ENCODE measurements around the gene FAM20C. TPM values are rescaled to one million over a fixed set of nuclear protein-coding genes. Genes with fewer than 3 reads are reported as not detected.

FAM20C gene
- total and polyA plus RNA-seq, 2 of the 8 experiments (the other 6 are each of a cell fraction or from before 2014, with no cell fraction given) = 9.5 to 34.8 TPM

DNA sequence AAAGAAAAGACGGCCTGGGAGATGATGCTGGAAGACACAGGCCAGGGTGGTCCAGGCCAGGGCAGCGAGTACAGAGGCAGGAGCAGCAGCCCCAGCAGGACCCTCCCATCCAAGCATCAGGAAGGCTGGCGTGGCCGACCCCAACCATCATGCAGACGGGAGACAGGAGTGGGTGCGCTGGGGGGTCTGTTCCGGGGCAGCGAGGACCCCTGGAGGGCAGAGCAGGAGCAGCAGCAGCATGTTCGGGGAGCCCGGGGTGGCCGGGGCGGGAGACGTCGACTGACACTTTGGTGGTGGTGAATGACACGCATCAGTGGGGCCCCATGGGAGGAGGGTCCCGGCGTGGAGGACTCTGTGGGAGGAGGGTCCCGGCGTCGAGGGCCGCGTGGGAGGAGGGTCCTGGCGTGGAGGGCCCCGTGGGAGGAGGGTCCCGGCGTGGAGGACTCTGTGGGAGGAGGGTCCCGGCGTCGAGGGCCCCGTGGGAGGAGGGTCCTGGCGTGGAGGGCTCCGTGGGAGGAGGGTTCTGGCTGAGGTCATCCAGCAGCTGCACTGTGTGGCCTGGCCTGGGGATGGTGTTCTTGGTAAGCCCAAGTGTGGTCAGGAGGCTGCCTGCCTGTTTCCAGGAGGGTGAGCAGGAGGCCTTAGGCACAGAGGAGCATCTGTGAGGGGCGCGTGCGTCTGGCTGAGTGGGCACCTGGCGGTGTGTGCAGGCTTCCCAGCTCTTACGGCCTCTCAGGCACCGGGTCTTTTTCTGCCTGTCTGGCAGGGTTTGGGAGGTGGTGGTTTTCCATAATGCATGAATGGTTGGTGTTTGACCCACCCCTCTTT lies 38.9 kb downstream of the FAM20C start:
- POLR2A ChIA-PET (ENCODE audit: partially characterized antibody) = no interaction called here

More for the DNA sequence above, 38.9 kb downstream of the FAM20C start:
- H3K4me1 ChIP-seq (replicated peaks in 1 of 4; ENCODE audit: control insufficient read depth in 3 of 4, insufficient read depth in 4 of 4, low read length in 3 of 4) = no peaks in the 10 kb centered on the region
- no peak for TF ChIP-seq CTBP2 (IDR thresholded peaks at IDR 0.05; ENCODE audit: borderline replicate concordance, insufficient read depth, insufficient read length, low read length)
- TF ChIP-seq POLR2AphosphoS5 (IDR thresholded peaks at IDR 0.05; ENCODE audit: low read depth, low read length) = no peak
- peak; percentile 33 to 48 for TF ChIP-seq RAD21 (IDR thresholded peaks at IDR 0.05 in 1 of 2, conservative IDR thresholded peaks at IDR 0.05 in 1 of 2; ENCODE audit: low read depth in 2 of 2, low read length in 2 of 2)
- peak; percentile 39 to 54 (median 46) for TF ChIP-seq CTCF (IDR thresholded peaks at IDR 0.05; ENCODE audit: control extremely low read depth in 1 of 3, insufficient read depth in 1 of 3, low read depth in 1 of 3, low read length in 3 of 3)
- TF ChIP-seq, protein P1, sequence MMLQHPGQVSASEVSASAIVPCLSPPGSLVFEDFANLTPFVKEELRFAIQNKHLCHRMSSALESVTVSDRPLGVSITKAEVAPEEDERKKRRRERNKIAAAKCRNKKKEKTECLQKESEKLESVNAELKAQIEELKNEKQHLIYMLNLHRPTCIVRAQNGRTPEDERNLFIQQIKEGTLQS (IDR thresholded peaks at IDR 0.05; ENCODE audit: insufficient read depth, low read depth, low read length) = no peak
- no peak for TF ChIP-seq GTF2F1 (IDR thresholded peaks at IDR 0.05; ENCODE audit: borderline replicate concordance, low read depth, low read length)
- 0 out of 2 replicates have a peak overlapping the region, but pooled peaks have one; percentile 30 for H2BK5ac ChIP-seq (ENCODE audit: low read depth, low read length)
- H3K23ac ChIP-seq (ENCODE audit: insufficient read length) = no peak overlapping the region
- H3K56ac ChIP-seq (replicated peaks; ENCODE audit: insufficient read length, low read depth, low read length) = no peak overlapping the region
- no peak overlapping the region for H3K9ac ChIP-seq (replicated peaks in 1 of 4; ENCODE audit: extremely low read depth in 1 of 4, low read depth in 3 of 4, low read length in 3 of 4)
- no peaks in the 10 kb centered on the region for H3K79me2 ChIP-seq (ENCODE audit: control insufficient read depth in 1 of 2, insufficient read depth in 2 of 2, low read length in 2 of 2)
- no peak for DNase-seq (ENCODE audit: low read depth in 1 of 2, low spot score in 2 of 2)
- H3K27me3 ChIP-seq (replicated peaks in 1 of 4; ENCODE audit: control insufficient read depth in 3 of 4, extremely low read depth in 1 of 4, insufficient read depth in 3 of 4, low read length in 3 of 4) = no peaks in the 10 kb centered on the region
- H3K36me3 ChIP-seq (ENCODE audit: control insufficient read depth in 2 of 4, insufficient read depth in 4 of 4, low read length in 3 of 4) = peaks cover 0 to 3% (median under 1%) of the 10 kb centered on the region in 4 experiments; a peak in 2 of 8 replicates
- H2AFZ ChIP-seq (ENCODE audit: low read length) = no peak overlapping the region
- H2BK12ac ChIP-seq (ENCODE audit: low read depth, low read length) = no peak overlapping the region
- no peak overlapping the region for H3K27ac ChIP-seq (ENCODE audit: low read depth, low read length)
- H3K4me2 ChIP-seq (ENCODE audit: insufficient read depth in 1 of 2, low read depth in 2 of 2, low read length in 2 of 2) = no peak overlapping the region
- H3K4me3 ChIP-seq (ENCODE audit: extremely low read depth in 1 of 4, insufficient read depth in 2 of 4, low read depth in 3 of 4, low read length in 4 of 4) = no peak overlapping the region
- H3K14ac ChIP-seq (ENCODE audit: insufficient read length) = no peak overlapping the region
- H2BK20ac ChIP-seq (ENCODE audit: low read length) = no peak overlapping the region
- 83% methylated on average over 32 of the region's 38 CpGs; no CpG with 5 or more reads in 1 of the 2 experiments for WGBS, 2 experiments (ENCODE audit: extremely low coverage in 1 of 2, insufficient coverage in 1 of 2, insufficient read length in 1 of 2, insufficient replicate concordance in 2 of 2, low coverage in 1 of 2, low lambda C conversion rate in 2 of 2, missing lambda C conversion rate in 1 of 2)
- no peak overlapping the region for H3K18ac ChIP-seq (ENCODE audit: extremely low read depth, low read length)
- no peaks in the 10 kb centered on the region; a peak in 1 of 4 replicates for H3K9me3 ChIP-seq (ENCODE audit: insufficient read depth in 2 of 2, low read depth in 1 of 2, low read length in 1 of 2)
- H4K20me1 ChIP-seq (replicated peaks in 1 of 2; ENCODE audit: control insufficient read depth in 1 of 2, insufficient read depth in 2 of 2, low read length in 2 of 2) = peaks cover 3 to 5% of the 10 kb centered on the region in 2 experiments
- no peak overlapping the region for H4K91ac ChIP-seq (replicated peaks; ENCODE audit: insufficient read length, low read length)
- peaks cover 9% of the 10 kb centered on the region for H3K79me1 ChIP-seq (ENCODE audit: low read depth, low read length)
- H2AK5ac ChIP-seq (ENCODE audit: low read depth, low read length) = no peak overlapping the region
- H4K8ac ChIP-seq (ENCODE audit: extremely low read depth, insufficient read depth, low read length) = no peak overlapping the region
- H3K4ac ChIP-seq (replicated peaks; ENCODE audit: insufficient read length, low read depth, low read length) = no peak overlapping the region
- H3K23me2 ChIP-seq (ENCODE audit: low read depth, low read length) = no peaks in the 10 kb centered on the region
- no peak for FAIRE-seq
- H2BK120ac ChIP-seq (replicated peaks; ENCODE audit: low read depth, low read length) = no peak overlapping the region
- no peak overlapping the region for H4K5ac ChIP-seq (ENCODE audit: insufficient read length, low read depth, low read length)
- CTCF ChIA-PET (ENCODE audit: partially characterized antibody) = interaction anchor here (0.7 to 5.0 kb wide), 11 partner anchors 11 to 189 kb away, joined by 3 to 22 read pairs (median 3); partner anchors contain the start of gene FOXL3
- H2BK15ac ChIP-seq (ENCODE audit: low read length) = no peak overlapping the region
